Ascending aorta (tissue), 2 donors: Measurements from ENCODE around the gene CFP. TPM values are rescaled to one million over a fixed set of nuclear protein-coding genes. Genes with fewer than 3 reads are reported as not detected.

Source experiments
- DNase-seq, 2 donors: peaks; one replicate each; pipeline ENCODE4 v3.0.0-alpha.2; 2019; ENCODE audit warnings: low spot score in 2 of 2
- H3K27ac ChIP-seq, 2 donors: fragments of 200-600 bp; sonication (generic); one replicate each; pipeline ENCODE4 v1.5.1; 2016 to 2017; ENCODE audit warnings: mild to moderate bottlenecking in 1 of 2
- H3K27me3 ChIP-seq: fragments of 200-600 bp; sonication (generic); one replicate; pipeline ENCODE4 v1.5.1; 2017
- H3K36me3 ChIP-seq, 2 donors: fragments of 200-600 bp; sonication (generic); one replicate each; pipeline ENCODE4 v1.5.1; 2016
- H3K4me1 ChIP-seq, 2 donors: fragments of 200-600 bp; sonication (generic); one replicate each; pipeline ENCODE4 v1.5.1; 2016 to 2017; ENCODE audit warnings: mild to moderate bottlenecking in 1 of 2
- H3K4me3 ChIP-seq, 2 donors: fragments of 200-600 bp; sonication (generic); one replicate each; pipeline ENCODE4 v1.5.1; 2016 to 2017; ENCODE audit warnings: mild to moderate bottlenecking in 1 of 2
- H3K9me3 ChIP-seq, 2 donors: fragments of 200-600 bp; sonication (generic); one replicate each; pipeline ENCODE4 v1.5.1; 2016
- CTCF ChIP-seq, 3 experiments: fragments of 200-600 bp in 2 of 3; fragments of 450-650 bp in 1 of 3; sonication (generic) in 2 of 3; IDR thresholded peaks; one replicate each; pipeline ENCODE4 v1.5.1; 2016 to 2019; ENCODE audit warnings: antibody characterized with exemption in 3 of 3, mild to moderate bottlenecking in 1 of 3, moderate library complexity in 1 of 3
- intact Hi-C: fragments of 100-400 bp; cut with DNase I; formaldehyde crosslinking; loops from one replicate; pipeline ENCODE4 v1.15.1; 2023
- total RNA-seq: library from RNA; depleted of rRNA; stranded (reverse); fragments of >200 nt; gene quantifications from one replicate; pipeline ENCODE4 v1.1.0, GENCODE V29; 2016

The CFP gene
- total RNA-seq, 1 donor from 2014 or later, result 25.4 TPM

GRCh38 chrX:47625365-47625764, 4.4 kb downstream of the CFP start:
- Histone ChIP-seq H3K9me3 (no peaks in the 10 kb centered on the region), H3K36me3 (no peaks in the 10 kb centered on the region), H3K4me3 (no peak overlapping the region), H3K4me1 (no peaks in the 10 kb centered on the region), H3K27ac (no peak overlapping the region), H3K27me3 (no peaks in the 10 kb centered on the region)
- TF ChIP-seq CTCF (IDR thresholded peaks at IDR 0.05), result no peak
- no peak for DNase-seq
- intact Hi-C loops, result no loop called here

GRCh38 chrX:47623540-47624027, 6.1 kb downstream of the CFP start:
- H3K9me3 ChIP-seq, result no peaks in the 10 kb centered on the region
- no peaks in the 10 kb centered on the region for H3K27me3 ChIP-seq
- no peaks in the 10 kb centered on the region for H3K4me1 ChIP-seq
- TF ChIP-seq CTCF (IDR thresholded peaks at IDR 0.05), result no peak
- no peak overlapping the region for H3K27ac ChIP-seq
- intact Hi-C loops, result no loop called here
- peak overlapping the region; percentile 10 to 21 for H3K4me3 ChIP-seq
- peak in 1 of 2 donors; percentile 61 for DNase-seq
- no peaks in the 10 kb centered on the region for H3K36me3 ChIP-seq

GRCh38 chrX:47621851-47622250, 7.9 kb downstream of the CFP start:
- no peaks in the 10 kb centered on the region for H3K36me3 ChIP-seq
- no peak for DNase-seq
- intact Hi-C loops, result no loop called here

GRCh38 chrX:47620303-47620685, 9.4 kb downstream of the CFP start:
- Histone ChIP-seq H3K27ac (no peak overlapping the region), H3K27me3 (no peaks in the 10 kb centered on the region), H3K9me3 (no peaks in the 10 kb centered on the region), H3K4me1 (no peaks in the 10 kb centered on the region), H3K4me3 (no peak overlapping the region), H3K36me3 (no peaks in the 10 kb centered on the region)
- intact Hi-C loops, result no loop called here
- no peak for TF ChIP-seq CTCF (IDR thresholded peaks at IDR 0.05)
- no peak for DNase-seq

More at GRCh38 chrX:47621851-47622250, 7.9 kb downstream of the CFP start:
- H3K9me3 ChIP-seq, result no peaks in the 10 kb centered on the region
- no peak overlapping the region for H3K27ac ChIP-seq
- H3K4me1 ChIP-seq, result no peaks in the 10 kb centered on the region
- H3K27me3 ChIP-seq, result no peaks in the 10 kb centered on the region
- H3K4me3 ChIP-seq, result no peak overlapping the region
- no peak for TF ChIP-seq CTCF (IDR thresholded peaks at IDR 0.05)

GRCh38 chrX:47619486-47620302, 10.0 kb downstream of the CFP start, which contains the start of gene SYN1:
TSS of gene SYN1 (minus strand) at chrX:47619857. CDS start at chrX:47619728, 129 bp downstream.
- H3K27me3 ChIP-seq, result no peaks in the 10 kb centered on the region
- peak in 2 of 3 experiments; percentile 17 to 24 for TF ChIP-seq CTCF (IDR thresholded peaks at IDR 0.05)
- H3K36me3 ChIP-seq, result no peaks in the 10 kb centered on the region
- H3K4me3 ChIP-seq, result peak within 1 kb of the TSS; percentile 9 to 59
- no peaks in the 10 kb centered on the region for H3K4me1 ChIP-seq
- DNase-seq, result peak in 1 of 2 donors; percentile 78
- H3K9me3 ChIP-seq, result no peaks in the 10 kb centered on the region
- intact Hi-C loops, result no loop called here
- no peak within 1 kb of the TSS for H3K27ac ChIP-seq
